Measurements from ENCODE around the gene MBD5. TPM values are rescaled to one million over a fixed set of nuclear protein-coding genes. Genes with fewer than 3 reads are reported as not detected.

MBD5 gene
- total RNA-seq, 1 experiment from 2014 or later: 25.1 TPM

DNA sequence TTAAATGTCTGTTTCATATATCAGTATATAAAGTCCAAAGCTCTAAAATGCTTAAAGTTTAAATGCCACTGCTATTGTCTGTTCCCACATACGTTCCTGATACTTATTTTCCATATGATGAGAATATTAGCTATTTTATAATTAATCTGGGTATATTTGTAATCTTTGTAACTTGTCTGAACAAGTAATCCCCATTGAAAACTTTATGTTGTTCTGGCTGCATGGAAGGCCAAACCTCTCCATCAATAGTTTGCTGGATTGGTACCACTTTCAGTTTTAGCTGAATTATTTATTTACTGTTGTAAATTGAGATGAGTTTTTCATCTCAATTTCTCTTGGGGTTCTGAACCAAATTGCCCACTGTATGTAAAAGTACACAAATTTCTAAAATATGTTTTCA, 1.5 kb downstream of the MBD5 start:
- DNase-seq (ENCODE audit: extremely low read depth, low read depth): no peak

DNA sequence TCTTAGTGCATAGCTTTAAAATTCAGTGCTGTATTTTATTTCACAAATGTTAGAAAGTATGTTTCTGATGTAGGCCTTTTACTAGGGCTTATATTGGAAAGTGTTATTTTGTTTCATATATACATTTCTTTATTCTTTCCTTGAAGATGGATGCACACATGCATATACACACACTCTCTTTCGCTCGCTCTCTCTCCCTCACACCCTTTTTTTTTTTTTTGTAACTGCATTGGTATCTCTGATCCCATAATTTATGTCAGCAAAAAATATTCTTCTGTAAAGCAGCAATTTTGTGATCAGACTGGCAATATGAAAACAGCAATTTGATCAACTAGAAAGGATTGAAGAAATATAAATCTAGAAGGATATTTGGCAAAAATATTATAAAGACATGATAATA, 2.0 kb downstream of the MBD5 start:
- DNase-seq (ENCODE audit: extremely low read depth, low read depth): no peak

DNA sequence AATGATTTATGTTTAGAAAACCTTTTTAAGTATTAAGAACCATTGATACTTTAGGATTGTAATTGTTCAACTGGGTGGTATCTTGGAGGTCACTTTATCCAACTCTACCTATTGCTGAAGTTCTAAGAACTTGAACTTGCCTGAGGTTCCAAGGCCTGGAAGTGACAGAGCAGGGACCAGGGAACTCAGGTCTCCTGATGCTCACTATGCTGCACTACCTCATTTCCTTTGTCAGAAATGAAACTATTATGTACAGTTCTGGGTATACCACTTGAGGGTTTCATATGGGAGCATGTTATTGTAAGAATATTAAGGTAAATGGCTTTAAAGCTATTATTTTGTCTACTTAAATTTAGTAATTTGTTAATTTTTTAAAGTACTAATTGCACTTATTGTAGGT, 3.0 kb downstream of the MBD5 start:
- DNase-seq (ENCODE audit: extremely low read depth, low read depth): no peak

DNA sequence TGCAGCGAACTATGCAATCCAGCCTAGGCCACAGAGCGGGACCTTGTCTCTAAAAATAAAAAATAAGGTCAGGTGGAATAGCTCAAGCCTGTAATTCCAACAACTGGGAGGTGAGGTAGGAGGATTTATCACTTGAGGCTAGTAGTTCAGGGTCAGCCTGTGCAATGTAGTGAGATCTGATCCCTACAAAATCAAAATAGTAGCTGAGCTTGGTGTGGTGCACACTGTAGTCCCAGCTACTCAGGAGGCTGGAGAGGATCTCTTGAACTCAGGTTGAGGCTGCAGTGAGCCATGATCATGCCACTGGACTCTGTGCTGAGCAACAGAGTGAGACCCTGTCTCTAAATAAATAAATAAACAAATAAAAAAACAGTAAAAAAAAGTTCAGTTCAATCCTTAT, 5.7 kb downstream of the MBD5 start:
- DNase-seq (ENCODE audit: extremely low read depth, low read depth): no peak

DNA sequence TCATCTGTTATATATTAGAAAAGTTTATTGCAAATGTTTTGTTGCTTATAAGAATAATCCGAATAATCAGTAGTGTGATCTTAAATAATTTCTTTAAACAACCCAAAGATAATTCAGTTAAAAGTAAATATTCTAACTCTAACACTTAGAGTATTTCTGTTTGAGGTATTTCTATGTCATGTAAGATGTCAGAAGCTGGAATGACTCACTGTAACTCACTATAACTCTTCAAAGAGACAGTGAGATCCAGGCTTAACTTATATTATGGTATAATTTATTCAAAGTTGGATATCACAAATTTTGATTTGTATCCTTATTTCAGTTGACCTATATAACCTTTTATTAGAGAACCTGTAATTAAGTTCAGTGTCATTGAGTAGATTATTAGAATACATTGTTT, 6.9 kb downstream of the MBD5 start:
- DNase-seq (ENCODE audit: extremely low read depth, low read depth): no peak

DNA sequence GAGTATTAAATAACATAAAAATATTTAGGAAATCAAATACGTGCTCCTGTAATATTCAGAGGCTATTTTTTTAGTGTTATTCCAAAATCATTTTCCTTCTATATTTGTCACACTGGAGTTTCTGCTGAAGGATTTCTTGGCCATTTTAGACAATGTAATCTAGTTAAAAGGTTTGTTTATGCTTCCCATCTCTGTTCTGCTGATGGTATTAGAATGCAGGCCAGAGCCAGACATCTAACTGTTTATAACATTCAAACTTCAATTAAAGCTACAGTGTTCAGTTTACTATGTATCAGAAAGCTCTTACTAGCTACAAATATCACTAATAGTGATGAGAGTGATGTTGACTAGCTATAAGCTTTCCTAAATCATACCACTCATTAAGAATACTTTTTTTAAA, 7.9 kb downstream of the MBD5 start:
- no peak for DNase-seq (ENCODE audit: extremely low read depth, low read depth)

DNA sequence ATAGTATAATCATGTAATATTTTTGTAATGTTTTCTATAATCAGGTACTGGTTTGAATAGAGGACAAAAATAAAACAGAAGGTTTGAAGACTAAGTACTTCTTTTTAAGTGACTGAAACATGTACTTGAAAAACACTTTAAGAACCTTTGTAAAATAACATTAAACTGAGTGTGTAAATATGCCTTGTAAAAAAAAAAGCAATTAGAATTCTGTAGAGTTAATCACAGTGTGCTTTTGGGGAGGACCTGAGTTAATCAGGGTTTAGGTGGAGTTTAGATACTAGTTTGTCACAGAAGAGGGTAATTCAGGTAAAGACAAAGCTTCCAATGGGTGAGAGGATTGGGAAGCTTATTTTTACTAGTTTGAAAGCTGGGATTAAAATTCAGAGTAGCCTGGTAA, 10.3 kb downstream of the MBD5 start:
- no peak for DNase-seq (ENCODE audit: extremely low read depth, low read depth)

DNA sequence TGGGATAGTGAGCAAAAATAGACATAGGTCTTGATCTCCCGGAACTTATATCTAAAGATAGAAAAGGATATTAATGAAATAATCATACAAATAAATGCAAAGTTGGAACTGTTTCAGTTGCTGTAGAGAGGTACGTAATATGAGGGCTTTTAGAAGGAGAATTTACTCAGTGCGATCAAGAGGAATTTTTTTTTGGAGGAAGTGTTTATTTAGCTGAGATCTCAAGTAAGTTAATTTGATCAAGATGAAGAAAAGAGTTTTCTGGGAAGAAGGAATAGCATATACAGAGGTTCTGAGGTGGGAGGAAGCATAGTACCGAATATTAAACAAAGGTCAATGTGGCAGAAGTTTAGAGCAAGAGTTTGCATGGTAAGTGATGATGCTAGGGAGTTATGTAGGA, 11.3 kb downstream of the MBD5 start:
- DNase-seq (ENCODE audit: extremely low read depth, low read depth): no peak

DNA sequence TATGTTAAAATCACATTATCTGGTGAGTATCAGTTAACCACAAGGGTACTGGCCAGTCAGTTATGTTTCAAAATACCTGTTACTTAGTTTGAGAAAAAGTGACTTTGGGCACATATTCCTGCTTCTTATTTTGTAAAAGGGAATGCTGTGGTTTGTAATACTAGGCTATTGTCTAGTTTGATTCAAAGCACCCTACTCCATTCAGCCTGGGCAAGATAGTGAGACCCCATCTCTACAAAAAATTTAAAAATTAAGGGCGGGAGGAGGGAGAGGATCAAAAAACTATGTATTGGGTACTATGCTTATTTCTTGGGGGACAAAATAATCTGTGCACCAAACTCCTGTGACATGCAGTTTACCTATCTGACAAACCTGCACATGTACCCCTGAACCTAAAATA, 18.9 kb downstream of the MBD5 start:
- DNase-seq (ENCODE audit: extremely low read depth, low read depth): no peak

DNA sequence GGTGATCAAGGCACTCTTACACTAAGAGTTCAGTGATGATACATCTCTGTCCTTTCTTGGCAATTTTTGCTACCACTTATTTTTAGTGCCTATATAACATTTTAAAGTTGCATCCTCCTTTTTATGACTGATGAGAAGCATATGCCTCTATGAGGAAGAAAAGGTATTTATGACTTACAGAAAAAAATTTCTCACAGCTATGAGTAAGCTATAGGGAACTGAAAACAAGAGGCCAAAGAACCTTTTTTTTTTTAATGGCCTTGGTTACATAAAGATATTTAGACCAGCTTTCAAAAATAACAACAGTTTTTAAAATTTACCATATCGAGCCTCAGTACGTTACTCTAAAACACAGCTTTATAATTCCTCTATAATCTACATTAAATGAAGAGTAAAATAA, 21.3 kb downstream of the MBD5 start:
- no peak for DNase-seq (ENCODE audit: extremely low read depth, low read depth)

DNA sequence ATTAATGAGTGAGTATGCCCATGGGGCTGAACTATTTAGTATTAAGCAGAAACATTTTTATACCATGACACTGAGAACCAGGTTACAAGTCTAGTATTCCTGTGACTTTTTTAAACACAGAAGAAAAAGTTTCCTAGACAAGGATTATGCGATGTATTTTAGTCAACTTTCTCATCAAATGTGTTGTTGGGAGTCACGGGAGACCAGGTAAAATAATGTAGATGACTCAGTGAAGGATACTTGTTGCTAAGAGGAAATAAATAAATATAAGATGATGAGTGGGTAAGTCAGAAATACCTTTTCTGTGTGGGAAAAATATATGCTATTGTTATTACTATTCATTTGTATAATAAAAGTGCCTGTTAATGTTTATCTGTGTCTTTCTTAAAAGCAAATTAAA, 23.4 kb downstream of the MBD5 start:
- DNase-seq (ENCODE audit: extremely low read depth, low read depth): no peak

DNA sequence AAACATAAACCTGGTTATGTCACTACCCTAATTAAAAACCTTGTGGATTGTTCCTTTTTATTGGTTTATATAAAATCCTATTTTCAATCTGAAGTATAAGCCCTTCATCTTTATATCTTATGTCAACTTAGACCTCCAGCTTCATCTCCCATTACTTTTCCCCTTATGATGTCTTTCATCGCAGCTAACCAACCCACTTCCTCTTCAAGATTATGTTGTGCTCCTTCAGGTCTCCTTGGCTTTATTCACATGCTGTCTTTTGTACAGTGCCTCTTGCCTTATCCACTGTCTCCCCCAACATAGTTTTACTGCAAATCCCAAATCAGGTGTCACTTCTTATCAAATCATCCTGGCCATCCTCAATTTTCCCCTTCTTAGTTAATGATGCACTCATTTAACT, 25.9 kb downstream of the MBD5 start:
- no peak for DNase-seq (ENCODE audit: extremely low read depth, low read depth)

DNA sequence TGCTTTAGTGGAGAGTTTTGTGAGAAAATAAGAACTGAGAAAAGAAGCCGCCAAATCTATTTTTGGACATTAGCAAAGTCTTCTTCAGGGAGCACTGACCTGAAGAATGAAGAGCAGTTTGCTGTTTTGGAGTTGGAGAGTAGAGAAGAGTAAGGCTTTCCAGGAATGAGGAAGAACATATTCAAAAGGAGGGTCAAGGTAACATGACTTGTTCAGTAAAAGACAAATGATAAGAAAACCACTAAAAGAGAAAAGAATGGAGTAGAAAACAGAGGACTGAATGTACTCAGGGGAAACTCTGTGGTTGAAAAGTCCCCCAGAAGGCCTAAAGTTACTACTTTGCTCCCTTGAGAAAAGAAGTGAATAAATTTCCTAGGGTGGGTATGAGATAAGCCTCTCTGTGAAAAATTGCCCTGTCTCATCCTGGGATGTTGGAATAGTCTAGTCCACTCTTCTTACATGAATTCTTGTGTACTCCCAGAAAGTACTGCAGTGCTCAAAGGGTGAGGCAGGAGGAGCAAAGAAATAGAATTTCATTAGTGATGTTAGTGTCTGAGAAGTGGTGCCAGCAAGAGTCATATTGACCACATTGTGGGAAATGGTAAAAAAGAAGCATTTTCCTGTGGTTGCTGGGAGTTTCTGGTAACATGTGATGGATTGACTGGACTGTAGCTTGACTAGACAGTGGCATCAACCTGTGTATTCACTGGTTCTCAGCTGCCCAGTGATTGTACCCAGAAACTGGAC, 27.8 kb downstream of the MBD5 start:
- DNase-seq (ENCODE audit: extremely low read depth, low read depth): no peak

DNA sequence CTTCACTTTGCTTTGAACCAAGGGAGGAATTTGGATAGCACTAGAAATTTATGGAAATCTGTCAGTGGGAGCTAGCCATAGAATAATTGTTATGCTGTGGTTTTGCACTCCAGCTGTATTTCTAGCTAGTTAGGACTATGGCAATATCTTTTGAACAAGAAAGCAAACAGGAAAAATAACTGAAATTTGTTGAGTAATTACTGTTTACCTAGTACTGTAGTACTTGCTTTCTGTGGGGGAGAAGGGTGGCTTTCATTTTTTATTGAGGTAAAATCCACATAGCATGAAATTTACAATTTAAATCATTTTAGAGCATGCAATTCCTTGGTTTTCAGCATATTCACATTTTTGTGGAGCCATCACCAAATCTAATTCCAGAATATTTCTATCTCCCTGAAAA, 28.4 kb downstream of the MBD5 start:
- no peak for DNase-seq (ENCODE audit: extremely low read depth, low read depth)

DNA sequence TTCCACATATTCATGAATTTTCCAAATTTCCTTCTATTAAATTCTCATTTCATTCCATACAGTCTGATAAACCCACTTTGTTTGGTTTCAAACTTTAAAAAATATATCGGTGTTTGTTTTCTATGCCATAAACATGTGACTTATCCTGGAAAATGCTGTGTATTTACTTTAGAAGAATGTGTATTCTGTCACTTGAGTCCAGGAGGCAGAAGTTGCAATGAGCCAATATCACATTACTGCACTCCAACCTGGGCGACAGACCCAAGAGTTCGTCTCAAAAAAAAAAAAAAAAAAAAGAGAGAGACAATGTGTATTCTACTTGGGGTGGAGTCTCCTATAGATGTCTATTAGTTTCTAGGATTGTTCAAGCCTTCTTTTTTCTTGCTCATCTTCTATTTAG, 31.8 kb downstream of the MBD5 start:
- no peak for DNase-seq (ENCODE audit: extremely low read depth, low read depth)

DNA sequence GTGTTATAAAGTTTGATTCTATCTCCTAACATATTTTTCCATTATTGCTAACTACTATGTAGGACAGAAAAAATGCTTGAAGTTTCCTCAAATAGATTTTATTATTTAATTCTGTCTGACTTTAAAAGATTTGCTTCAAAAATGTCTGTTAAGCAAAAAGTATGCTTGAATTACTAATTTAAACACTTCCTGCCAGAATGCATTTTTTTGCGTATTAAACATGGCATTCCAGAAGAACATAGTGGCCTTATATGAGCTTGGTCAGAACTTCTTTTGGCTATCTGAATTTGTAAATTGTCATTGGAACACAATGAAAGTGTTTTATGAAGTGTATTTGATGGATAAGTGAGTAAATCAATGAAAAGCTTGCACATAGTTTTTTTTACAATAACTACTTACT, 37.8 kb downstream of the MBD5 start:
- DNase-seq (ENCODE audit: extremely low read depth, low read depth): no peak

DNA sequence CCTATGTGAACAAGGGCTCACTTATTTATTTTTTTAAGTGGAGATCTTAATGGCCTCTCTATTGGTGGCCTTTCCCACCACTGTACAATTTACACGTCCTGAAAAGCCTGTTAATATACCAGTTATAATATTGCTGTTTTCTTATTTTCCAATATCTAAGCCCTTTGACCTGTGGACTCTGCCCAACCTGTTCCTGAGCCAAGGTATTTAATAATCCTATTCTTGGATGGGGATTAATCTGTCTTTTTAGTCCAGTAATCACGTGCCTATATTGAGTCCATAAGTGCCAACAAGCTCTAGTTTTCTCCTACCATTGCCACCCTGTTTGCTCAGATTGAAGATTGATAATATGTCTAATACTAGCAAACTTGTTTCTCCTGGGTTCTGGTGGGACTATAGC, 42.7 kb downstream of the MBD5 start:
- DNase-seq (ENCODE audit: extremely low read depth, low read depth): no peak

DNA sequence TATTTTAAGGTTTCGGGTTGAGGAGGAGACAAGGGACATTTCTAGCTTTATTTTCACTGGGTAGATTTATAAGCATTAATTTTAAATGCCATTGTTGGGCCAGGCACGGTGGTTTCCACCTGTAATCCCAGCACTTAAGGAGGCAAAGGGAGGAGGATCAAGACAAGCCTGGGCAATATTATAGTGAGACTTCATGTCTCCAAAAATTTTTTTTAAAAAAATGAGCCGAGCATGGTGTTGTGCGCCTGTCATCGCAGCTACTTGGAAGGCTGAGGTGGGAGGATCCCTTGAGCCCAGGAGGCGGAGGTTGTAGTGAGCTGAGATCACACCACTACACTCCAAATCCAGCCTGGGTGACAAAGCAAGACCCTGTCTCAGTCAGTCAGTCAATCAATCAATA, 45.0 kb downstream of the MBD5 start:
- DNase-seq (ENCODE audit: extremely low read depth, low read depth): no peak

DNA sequence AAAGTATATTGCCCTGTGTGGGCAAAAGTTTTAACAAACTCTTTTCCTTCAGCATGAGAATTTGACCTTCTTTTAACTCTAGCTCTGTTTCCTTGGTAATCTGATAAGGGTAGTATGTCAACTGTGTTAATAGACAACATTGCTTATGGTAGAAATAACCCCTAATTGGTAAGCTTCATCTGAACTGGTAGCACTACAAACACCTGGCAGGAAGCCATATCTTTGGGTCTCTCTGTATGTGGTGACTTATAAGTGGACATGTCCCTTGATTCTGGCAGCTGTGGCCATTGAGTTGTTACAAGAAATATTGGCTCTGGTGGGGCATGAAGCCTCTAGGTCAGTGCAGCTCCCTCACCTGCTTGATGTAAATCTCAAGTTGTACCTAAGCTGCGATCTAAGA, 46.9 kb downstream of the MBD5 start:
- no peak for DNase-seq (ENCODE audit: extremely low read depth, low read depth)

DNA sequence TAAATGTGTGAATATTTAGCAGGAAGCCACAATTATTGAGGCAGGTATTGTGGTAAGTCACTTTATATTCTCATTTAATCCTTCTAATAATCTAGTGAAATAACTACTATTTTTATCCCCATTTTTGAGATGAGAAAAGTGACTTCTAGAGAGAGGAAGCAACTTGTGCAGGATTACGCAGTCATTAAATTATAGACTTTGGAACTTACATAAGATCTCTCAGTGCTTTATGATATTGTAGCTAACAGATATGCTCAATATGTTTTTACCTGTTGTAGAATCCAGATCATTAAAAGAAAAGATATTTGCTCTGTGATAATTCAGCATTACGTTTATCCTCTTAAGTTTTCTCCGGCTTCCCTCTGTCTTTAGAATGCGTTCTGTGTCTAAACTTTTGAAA, 50.5 kb downstream of the MBD5 start:
- DNase-seq (ENCODE audit: extremely low read depth, low read depth): no peak

DNA sequence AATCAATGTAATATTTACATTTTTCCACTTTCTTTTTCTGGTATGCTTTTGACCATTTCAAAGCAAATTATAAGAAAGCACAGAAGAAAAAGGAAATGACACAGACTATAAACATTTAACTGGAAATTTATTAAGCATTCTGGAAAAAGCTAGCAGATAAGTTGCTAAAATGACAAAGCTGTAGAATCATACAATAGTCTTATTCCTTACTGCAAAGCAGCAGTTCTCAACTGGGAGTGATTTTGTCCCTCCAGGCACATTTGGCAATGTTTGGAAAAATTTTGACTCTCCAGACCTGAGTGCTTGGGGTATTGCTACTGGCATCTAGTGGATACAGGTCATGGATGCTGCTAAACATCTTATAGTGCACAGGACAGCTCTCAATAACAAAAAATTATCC, 75.1 kb downstream of the MBD5 start:
- DNase-seq (ENCODE audit: extremely low read depth, low read depth): no peak

DNA sequence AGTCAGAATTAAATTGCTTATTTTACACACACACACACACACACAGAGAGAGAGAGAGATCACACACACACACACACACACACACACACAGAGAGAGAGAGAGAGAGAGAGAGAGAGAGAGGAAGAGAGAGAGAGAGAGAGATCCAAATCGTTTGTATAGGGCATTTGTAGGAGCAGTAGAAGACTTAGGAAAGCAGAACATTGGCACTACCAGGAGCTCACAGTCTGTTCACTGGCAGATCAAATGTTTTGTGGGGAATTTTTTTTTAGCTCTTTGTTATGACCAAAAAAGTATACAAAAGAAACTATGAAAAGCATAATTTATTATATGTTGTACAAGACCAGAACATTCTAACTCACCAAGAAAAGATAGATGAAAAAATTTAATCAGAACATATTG, 81.8 kb downstream of the MBD5 start:
- no peak for DNase-seq (ENCODE audit: extremely low read depth, low read depth)

DNA sequence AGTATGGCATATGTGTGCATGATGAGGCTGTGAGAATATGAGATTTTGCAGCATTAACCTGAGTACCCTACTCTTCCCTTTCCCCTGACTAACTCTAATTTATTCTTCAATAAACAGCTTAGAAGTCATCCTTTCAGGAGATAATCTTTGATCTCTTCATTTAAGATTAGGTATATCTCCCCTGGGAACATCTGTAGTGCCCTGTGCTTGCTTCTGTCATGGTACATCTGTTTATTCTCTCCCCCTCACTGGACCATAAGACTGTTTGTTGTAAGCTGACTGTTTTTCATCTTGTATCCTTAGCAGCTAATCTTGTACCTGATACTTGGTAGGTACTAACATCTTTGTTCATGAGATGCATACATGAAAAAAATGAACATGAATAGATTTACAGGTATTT, 83.1 kb downstream of the MBD5 start:
- DNase-seq (ENCODE audit: extremely low read depth, low read depth): no peak
